Tibial artery (tissue), 4 donors: ENCODE data around the gene PAK4.
A peak's percentile ranks its signal among the peaks of the same experiment; 100 is the strongest.

Experiments used
- DNase-seq, 2 donors: peaks; one replicate each; pipeline ENCODE4 v3.0.0-alpha.2; 2019
- H3K27ac ChIP-seq, 2 donors: fragments of 200-600 bp; sonication (generic) in 1 of 2; 1 replicate in 1 of 2; 2 replicates in 1 of 2; pipeline ENCODE4 v1.5.1; 2018 to 2019; ENCODE audit warnings: mild to moderate bottlenecking in 1 of 2
- H3K27me3 ChIP-seq, 2 donors: fragments of 200-600 bp; sonication (generic) in 1 of 2; one replicate each; pipeline versions ENCODE4 v1.5.1 to v1.6.0; 2016 to 2019
- H3K36me3 ChIP-seq, 3 donors: fragments of 200-600 bp; sonication (generic) in 2 of 3; one replicate each; pipeline ENCODE4 v1.5.1; 2016 to 2019; ENCODE audit warnings: mild to moderate bottlenecking in 2 of 3
- H3K4me1 ChIP-seq, 4 donors: fragments of 200-600 bp; sonication (generic) in 2 of 4; 1 replicate in 3 of 4; 2 replicates in 1 of 4; pipeline ENCODE4 v1.5.1; 2016 to 2019
- H3K4me3 ChIP-seq, 2 donors: fragments of 200-600 bp; sonication (generic) in 1 of 2; 1 replicate in 1 of 2; 2 replicates in 1 of 2; pipeline ENCODE4 v1.5.1; 2018 to 2019; ENCODE audit warnings: mild to moderate bottlenecking in 2 of 2
- H3K9me3 ChIP-seq, 3 donors: fragments of 200-600 bp; sonication (generic) in 1 of 3; one replicate each; pipeline ENCODE4 v1.5.1; 2016 to 2019
- CTCF ChIP-seq, 2 experiments: fragments of 200-600 bp in 1 of 2; fragments of 450-650 bp in 1 of 2; IDR thresholded peaks; one replicate each; pipeline ENCODE4 v1.5.1; 2017 to 2019; ENCODE audit warnings: antibody characterized with exemption in 2 of 2, mild to moderate bottlenecking in 1 of 2, moderate library complexity in 1 of 2
- intact Hi-C: fragments of 100-400 bp; cut with DNase I; formaldehyde crosslinking; loops from one replicate; pipeline ENCODE4 v1.15.0; 2023; ENCODE audit warnings: low total_unique reads

PAK4 gene

GRCh38 chr19:39104186-39104596 lies 21.4 kb upstream of the PAK4 start:
- Histone ChIP-seq H3K4me3 (no peak overlapping the region), H3K36me3 (no peaks in the 10 kb centered on the region), H3K27me3 (peaks cover 0 to 44% of the 10 kb centered on the region in 2 donors), H3K27ac (no peak overlapping the region), H3K4me1 (no peaks in the 10 kb centered on the region), H3K9me3 (no peaks in the 10 kb centered on the region)
- no peak for DNase-seq
- intact Hi-C loops, result no loop called here
- TF ChIP-seq CTCF (IDR thresholded peaks at IDR 0.05), result no peak

- no peaks in the 10 kb centered on the region for H3K4me1 ChIP-seq
- intact Hi-C loops, result no loop called here
- H3K4me3 ChIP-seq, result no peak overlapping the region
- no peaks in the 10 kb centered on the region for H3K36me3 ChIP-seq
- H3K27me3 ChIP-seq, result peaks cover 0 to 38% of the 10 kb centered on the region in 2 donors
- H3K9me3 ChIP-seq, result no peaks in the 10 kb centered on the region
- H3K27ac ChIP-seq, result no peak overlapping the region
- no peak for TF ChIP-seq CTCF (IDR thresholded peaks at IDR 0.05)
- DNase-seq, result no peak
These were observed 19.4 kb upstream of the PAK4 start for GRCh38 chr19:39106194-39106593.

GRCh38 chr19:39109641-39110040 lies 15.9 kb upstream of the PAK4 start:
- DNase-seq, result no peak
- intact Hi-C loops, result no loop called here
- Histone ChIP-seq H3K27ac (no peak overlapping the region), H3K4me1 (peaks cover 0 to 8% (median 0%) of the 10 kb centered on the region in 4 donors), H3K4me3 (no peak overlapping the region), H3K9me3 (no peaks in the 10 kb centered on the region), H3K27me3 (peaks cover 0 to 61% of the 10 kb centered on the region in 2 donors), H3K36me3 (no peaks in the 10 kb centered on the region)
- TF ChIP-seq CTCF (IDR thresholded peaks at IDR 0.05), result no peak

GRCh38 chr19:39110263-39110967 lies 15.2 kb upstream of the PAK4 start:
- peaks cover 0 to 8% (median 0%) of the 10 kb centered on the region in 4 donors for H3K4me1 ChIP-seq
- no peak overlapping the region for H3K27ac ChIP-seq
- intact Hi-C loops, result no loop called here
- TF ChIP-seq CTCF (IDR thresholded peaks at IDR 0.05), result peak; percentile 60 to 64
- peaks cover 0 to 64% of the 10 kb centered on the region in 2 donors for H3K27me3 ChIP-seq
- no peaks in the 10 kb centered on the region for H3K36me3 ChIP-seq
- no peaks in the 10 kb centered on the region for H3K9me3 ChIP-seq
- peak in 1 of 2 donors; percentile 41 for DNase-seq
- H3K4me3 ChIP-seq, result no peak overlapping the region

GRCh38 chr19:39111593-39112199 lies 13.9 kb upstream of the PAK4 start:
- no peak for DNase-seq
- Histone ChIP-seq H3K27ac (no peak overlapping the region), H3K27me3 (peaks cover 0 to 67% of the 10 kb centered on the region in 2 donors), H3K4me1 (peaks cover 0 to 8% (median 0%) of the 10 kb centered on the region in 4 donors), H3K4me3 (no peak overlapping the region), H3K36me3 (no peaks in the 10 kb centered on the region), H3K9me3 (no peaks in the 10 kb centered on the region)
- intact Hi-C loops, result no loop called here
- TF ChIP-seq CTCF (IDR thresholded peaks at IDR 0.05), result no peak
